ENCODE data around the gene DPH5.
"Not testable (repeated sequence)": the region's sequence is repeated elsewhere in the genome, so short reads cannot be mapped to it uniquely, and the experiment has no call there.

DPH5 gene

GRCh38 chr1:101025657-101026429 lies at the start of gene DPH5:
TSS of gene DPH5 (minus strand) at chr1:101025784. CDS start at chr1:101025443, 341 bp downstream.
- peak; percentile 93 for DNase-seq

- DNase-seq: peak; percentile 22
These were observed 48.3 kb upstream of the DPH5 start for GRCh38 chr1:101073836-101074235.

GRCh38 chr1:101071470-101071891 lies 45.9 kb upstream of the DPH5 start:
- DNase-seq: no peak

- no peak for DNase-seq
These were observed 43.6 kb upstream of the DPH5 start for GRCh38 chr1:101069158-101069557.

GRCh38 chr1:101066937-101067335 lies 41.4 kb upstream of the DPH5 start:
- DNase-seq: not testable (repeated sequence)

GRCh38 chr1:101066260-101066936 lies 40.8 kb upstream of the DPH5 start:
- no peak for DNase-seq

- DNase-seq: no peak
These were observed 40.0 kb upstream of the DPH5 start for GRCh38 chr1:101065575-101065974.

GRCh38 chr1:101064697-101065096 lies 39.1 kb upstream of the DPH5 start:
- peak; percentile 52 for DNase-seq

GRCh38 chr1:101060992-101061391 lies 35.4 kb upstream of the DPH5 start:
- DNase-seq: no peak

- DNase-seq: no peak
These were observed 34.5 kb upstream of the DPH5 start for GRCh38 chr1:101059945-101060542.

- no peak for DNase-seq
These were observed 30.0 kb upstream of the DPH5 start for GRCh38 chr1:101055623-101056022.

GRCh38 chr1:101051688-101052638 lies 26.4 kb upstream of the DPH5 start:
- no peak for DNase-seq

- no peak for DNase-seq
These were observed 25.3 kb upstream of the DPH5 start for GRCh38 chr1:101050869-101051268.

GRCh38 chr1:101044749-101045148 lies 19.2 kb upstream of the DPH5 start:
- no peak for DNase-seq

- DNase-seq: no peak
These were observed 18.7 kb upstream of the DPH5 start for GRCh38 chr1:101044259-101044658.

GRCh38 chr1:101043776-101044175 lies 18.2 kb upstream of the DPH5 start:
- no peak for DNase-seq

- no peak for DNase-seq
These were observed 15.7 kb upstream of the DPH5 start for GRCh38 chr1:101041300-101041699.

GRCh38 chr1:101040666-101041065 lies 15.1 kb upstream of the DPH5 start:
- no peak for DNase-seq

- DNase-seq: no peak
These were observed 13.7 kb upstream of the DPH5 start for GRCh38 chr1:101039245-101039644.

- DNase-seq: no peak
These were observed 11.7 kb upstream of the DPH5 start for GRCh38 chr1:101037316-101037715.

GRCh38 chr1:101033017-101033416 lies 7.4 kb upstream of the DPH5 start:
- DNase-seq: no peak

GRCh38 chr1:101032129-101032528 lies 6.5 kb upstream of the DPH5 start:
- DNase-seq: not testable (repeated sequence)

- DNase-seq: no peak
These were observed 5.3 kb upstream of the DPH5 start for GRCh38 chr1:101030881-101031280.

All from NCI-H69 (cell line).